ENCODE measurements around the gene CANT1.

DNA sequence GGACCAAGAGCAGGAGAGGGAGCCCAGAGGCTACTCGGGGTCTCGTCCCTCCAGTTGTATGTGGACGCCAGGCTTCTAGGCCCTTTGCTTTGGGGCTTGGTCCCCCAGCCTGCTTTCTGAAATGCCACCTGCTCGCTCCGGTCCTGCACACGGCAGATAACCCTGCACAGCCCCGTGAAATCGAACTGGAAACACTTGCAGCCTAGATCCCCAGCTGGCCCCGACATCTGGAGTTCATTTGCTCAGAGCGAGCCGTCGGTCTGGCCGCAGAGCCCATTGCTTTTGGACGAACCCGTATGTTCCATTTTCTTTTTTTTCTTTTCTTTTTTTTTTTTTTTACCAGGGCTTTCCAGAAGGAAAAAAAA is 37.3 kb upstream of the CANT1 start:
- TF ChIP-seq, protein P1, sequence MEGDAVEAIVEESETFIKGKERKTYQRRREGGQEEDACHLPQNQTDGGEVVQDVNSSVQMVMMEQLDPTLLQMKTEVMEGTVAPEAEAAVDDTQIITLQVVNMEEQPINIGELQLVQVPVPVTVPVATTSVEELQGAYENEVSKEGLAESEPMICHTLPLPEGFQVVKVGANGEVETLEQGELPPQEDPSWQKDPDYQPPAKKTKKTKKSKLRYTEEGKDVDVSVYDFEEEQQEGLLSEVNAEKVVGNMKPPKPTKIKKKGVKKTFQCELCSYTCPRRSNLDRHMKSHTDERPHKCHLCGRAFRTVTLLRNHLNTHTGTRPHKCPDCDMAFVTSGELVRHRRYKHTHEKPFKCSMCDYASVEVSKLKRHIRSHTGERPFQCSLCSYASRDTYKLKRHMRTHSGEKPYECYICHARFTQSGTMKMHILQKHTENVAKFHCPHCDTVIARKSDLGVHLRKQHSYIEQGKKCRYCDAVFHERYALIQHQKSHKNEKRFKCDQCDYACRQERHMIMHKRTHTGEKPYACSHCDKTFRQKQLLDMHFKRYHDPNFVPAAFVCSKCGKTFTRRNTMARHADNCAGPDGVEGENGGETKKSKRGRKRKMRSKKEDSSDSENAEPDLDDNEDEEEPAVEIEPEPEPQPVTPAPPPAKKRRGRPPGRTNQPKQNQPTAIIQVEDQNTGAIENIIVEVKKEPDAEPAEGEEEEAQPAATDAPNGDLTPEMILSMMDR (IDR thresholded peaks at IDR 0.05; ENCODE audit: insufficient read depth, low read depth, low read length) = no peak
- TF ChIP-seq EZH2 (IDR thresholded peaks at IDR 0.05; ENCODE audit: insufficient read depth, low read length) = no peak

Data from astrocyte (in vitro differentiated cells and primary cell).